Measurements from ENCODE around the gene MPPED1.

GRCh38 chr22:43428521-43428920 lies 16.7 kb downstream of the MPPED1 start:
- TF ChIP-seq CTCF (conservative IDR thresholded peaks at IDR 0.05; ENCODE audit: low read depth, low read length) (no peak), EZH2 (IDR thresholded peaks at IDR 0.05; ENCODE audit: borderline replicate concordance, low read depth, low read length, poor library complexity, severe bottlenecking) (no peak)

All from A673 (cell line).